Hepatocyte (in vitro differentiated cells): ENCODE results near the gene JAM2. TPM values are rescaled to one million over a fixed set of nuclear protein-coding genes. Genes with fewer than 3 reads are reported as not detected.

Source experiments
- DNase-seq: peaks from one replicate; pipeline ENCODE4 v3.0.0-alpha.2; 2016; ENCODE audit warnings: low spot score
- H2AFZ ChIP-seq: fragments of 200-600 bp; sonication (generic); 2 replicates; pipeline ENCODE4 v1.6.0; 2016; ENCODE audit warnings: antibody characterized with exemption, mild to moderate bottlenecking
- H3K27ac ChIP-seq: fragments of 200-600 bp; sonication (generic); 2 replicates; pipeline ENCODE4 v1.5.1; 2016; ENCODE audit warnings: mild to moderate bottlenecking
- H3K27me3 ChIP-seq: fragments of 200-600 bp; sonication (generic); 2 replicates; pipeline ENCODE4 v1.6.1; 2016
- H3K36me3 ChIP-seq: fragments of 200-600 bp; sonication (generic); replicated peaks from 2 replicates; pipeline ENCODE4 v1.5.1; 2016; ENCODE audit warnings: low read depth; ENCODE audit not compliant: insufficient read depth
- H3K4me1 ChIP-seq: fragments of 200-600 bp; sonication (generic); 2 replicates; pipeline ENCODE4 v1.5.1; 2016; ENCODE audit warnings: mild to moderate bottlenecking, moderate library complexity; ENCODE audit not compliant: insufficient read depth
- H3K4me2 ChIP-seq: fragments of 200-600 bp; sonication (generic); 2 replicates; pipeline ENCODE4 v1.6.0; 2016
- H3K4me3 ChIP-seq: fragments of 200-600 bp; sonication (generic); 2 replicates; pipeline ENCODE4 v1.5.1; 2016; ENCODE audit warnings: mild to moderate bottlenecking
- H3K79me2 ChIP-seq: fragments of 200-600 bp; sonication (generic); 2 replicates; pipeline ENCODE4 v1.6.0; 2017; ENCODE audit warnings: mild to moderate bottlenecking
- H3K9me2 ChIP-seq: fragments of 200-600 bp; sonication (generic); replicated peaks from 2 replicates; pipeline ENCODE4 v1.6.0; 2017; ENCODE audit warnings: mild to moderate bottlenecking; ENCODE audit not compliant: insufficient read depth
- H3K9me3 ChIP-seq: fragments of 200-600 bp; sonication (generic); 2 replicates; pipeline ENCODE4 v1.5.1; 2016; ENCODE audit warnings: low read depth, mild to moderate bottlenecking
- H4K20me1 ChIP-seq: fragments of 200-600 bp; sonication (generic); 2 replicates; pipeline ENCODE4 v1.6.0; 2016; ENCODE audit warnings: mild to moderate bottlenecking; ENCODE audit not compliant: insufficient read depth, poor library complexity, severe bottlenecking
- CTCF ChIP-seq: fragments of 200-600 bp; sonication (generic); IDR thresholded peaks from 2 replicates; pipeline ENCODE4 v1.5.1; 2016; ENCODE audit warnings: antibody characterized with exemption, mild to moderate bottlenecking; ENCODE audit not compliant: poor library complexity
- EZH2 ChIP-seq: fragments of 200-600 bp; sonication (generic); IDR thresholded peaks from 2 replicates; pipeline ENCODE4 v1.6.1; 2016; ENCODE audit warnings: antibody characterized with exemption, mild to moderate bottlenecking, borderline replicate concordance
- EZH2phosphoT487 ChIP-seq: fragments of 200-600 bp; sonication (generic); IDR thresholded peaks from one replicate; pipeline ENCODE4 v1.6.1; 2018; ENCODE audit warnings: antibody characterized with exemption, mild to moderate bottlenecking, low read depth, moderate library complexity; ENCODE audit not compliant: unreplicated experiment, severe bottlenecking
- WGBS: methylation state at CpG from one replicate; pipeline ENCODE4 v1.1.6; 2016; ENCODE audit warnings: low lambda C conversion rate; ENCODE audit errors: missing lambda C conversion rate; 5-methylcytosine and 5-hydroxymethylcytosine counted together
- polyA plus RNA-seq: library from polyadenylated mRNA; unstranded; fragments of >200 nt; fragmentation: Nextera tagmentation; extraction: Ambion mirVana; gene quantifications from 2 replicates; pipeline ENCODE4 v1.2.1, GENCODE V29; 2016
- total RNA-seq: library from RNA; depleted of rRNA; stranded (reverse); fragments of >200 nt; gene quantifications from 2 replicates; pipeline ENCODE4 v1.2.3, GENCODE V29; 2014

JAM2 gene
- total and polyA plus RNA-seq, 2 experiments from 2014 or later = 1.8 to 4.9 TPM

DNA sequence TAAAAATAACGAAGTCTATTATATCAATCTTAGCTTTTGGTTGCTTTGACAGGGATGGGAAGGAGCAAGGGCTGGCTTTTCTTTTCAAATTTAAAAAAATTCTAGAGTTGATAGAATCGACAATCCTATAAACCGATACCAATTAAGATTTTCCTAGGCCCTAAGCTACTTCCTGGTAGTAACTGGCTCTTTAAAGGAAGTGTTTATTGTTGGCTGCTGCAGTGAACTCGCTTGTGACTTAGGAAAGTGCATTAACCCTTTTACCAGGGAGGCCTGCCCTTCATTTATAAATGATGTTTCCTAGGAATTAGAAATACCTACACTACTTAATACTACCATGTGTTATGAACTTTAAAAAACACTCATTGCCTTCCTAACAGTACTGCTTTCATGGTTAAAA is 62.5 kb downstream of the JAM2 start:
- no peak overlapping the region for H3K4me3 ChIP-seq
- no peaks in the 10 kb centered on the region for H3K79me2 ChIP-seq
- H3K36me3 ChIP-seq = no peaks in the 10 kb centered on the region
- no peak overlapping the region for H2AFZ ChIP-seq
- no peaks in the 10 kb centered on the region for H3K9me2 ChIP-seq
- WGBS = 69% methylated on average over 4 of the region's 4 CpGs
- H3K27me3 ChIP-seq = no peaks in the 10 kb centered on the region
- TF ChIP-seq EZH2phosphoT487 (no peak), CTCF (no peak), EZH2 (no peak)
- no peaks in the 10 kb centered on the region for H3K9me3 ChIP-seq
- H3K27ac ChIP-seq = no peak overlapping the region
- H4K20me1 ChIP-seq = no peaks in the 10 kb centered on the region
- DNase-seq = no peak
- no peak overlapping the region for H3K4me2 ChIP-seq
- H3K4me1 ChIP-seq = no peaks in the 10 kb centered on the region

- H3K9me2 ChIP-seq = no peaks in the 10 kb centered on the region
- WGBS = 57% methylated on average over 7 of the region's 7 CpGs
- no peaks in the 10 kb centered on the region for H3K79me2 ChIP-seq
- no peaks in the 10 kb centered on the region for H3K9me3 ChIP-seq
- no peaks in the 10 kb centered on the region for H3K36me3 ChIP-seq
- H2AFZ ChIP-seq = no peak overlapping the region
- TF ChIP-seq EZH2 (no peak), EZH2phosphoT487 (no peak), CTCF (peak; percentile 79)
- H4K20me1 ChIP-seq = no peaks in the 10 kb centered on the region
- no peaks in the 10 kb centered on the region for H3K27me3 ChIP-seq
- H3K4me3 ChIP-seq = no peak overlapping the region
- H3K27ac ChIP-seq = no peak overlapping the region
- DNase-seq = peak; percentile 47
- no peaks in the 10 kb centered on the region for H3K4me1 ChIP-seq
- no peak overlapping the region for H3K4me2 ChIP-seq
Measured at GRCh38 chr21:25708467-25709065, 69.5 kb downstream of the JAM2 start.

- 90% methylated on average over 5 of the region's 5 CpGs for WGBS
- no peaks in the 10 kb centered on the region for H3K79me2 ChIP-seq
- H3K27me3 ChIP-seq = no peaks in the 10 kb centered on the region
- no peaks in the 10 kb centered on the region for H3K9me2 ChIP-seq
- H3K4me2 ChIP-seq = no peak overlapping the region
- H3K27ac ChIP-seq = no peak overlapping the region
- DNase-seq = no peak
- H3K4me3 ChIP-seq = no peak overlapping the region
- no peaks in the 10 kb centered on the region for H3K36me3 ChIP-seq
- no peaks in the 10 kb centered on the region for H3K9me3 ChIP-seq
- H2AFZ ChIP-seq = no peak overlapping the region
- H4K20me1 ChIP-seq = no peaks in the 10 kb centered on the region
- TF ChIP-seq EZH2 (no peak), EZH2phosphoT487 (no peak), CTCF (no peak)
- no peaks in the 10 kb centered on the region for H3K4me1 ChIP-seq
Measured at GRCh38 chr21:25709684-25710265, 70.7 kb downstream of the JAM2 start.
